ENCODE data around the gene ADAT3.

- TF ChIP-seq EZH2phosphoT487 (IDR thresholded peaks at IDR 0.05; ENCODE audit: borderline replicate concordance, low read length): no peak
- TF ChIP-seq, protein P1, sequence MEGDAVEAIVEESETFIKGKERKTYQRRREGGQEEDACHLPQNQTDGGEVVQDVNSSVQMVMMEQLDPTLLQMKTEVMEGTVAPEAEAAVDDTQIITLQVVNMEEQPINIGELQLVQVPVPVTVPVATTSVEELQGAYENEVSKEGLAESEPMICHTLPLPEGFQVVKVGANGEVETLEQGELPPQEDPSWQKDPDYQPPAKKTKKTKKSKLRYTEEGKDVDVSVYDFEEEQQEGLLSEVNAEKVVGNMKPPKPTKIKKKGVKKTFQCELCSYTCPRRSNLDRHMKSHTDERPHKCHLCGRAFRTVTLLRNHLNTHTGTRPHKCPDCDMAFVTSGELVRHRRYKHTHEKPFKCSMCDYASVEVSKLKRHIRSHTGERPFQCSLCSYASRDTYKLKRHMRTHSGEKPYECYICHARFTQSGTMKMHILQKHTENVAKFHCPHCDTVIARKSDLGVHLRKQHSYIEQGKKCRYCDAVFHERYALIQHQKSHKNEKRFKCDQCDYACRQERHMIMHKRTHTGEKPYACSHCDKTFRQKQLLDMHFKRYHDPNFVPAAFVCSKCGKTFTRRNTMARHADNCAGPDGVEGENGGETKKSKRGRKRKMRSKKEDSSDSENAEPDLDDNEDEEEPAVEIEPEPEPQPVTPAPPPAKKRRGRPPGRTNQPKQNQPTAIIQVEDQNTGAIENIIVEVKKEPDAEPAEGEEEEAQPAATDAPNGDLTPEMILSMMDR (IDR thresholded peaks at IDR 0.05; ENCODE audit: low read depth, low read length, poor library complexity, severe bottlenecking): no peak
These were observed at the start of gene ADAT3, which contains the start of gene SCAMP4 for GRCh38 chr19:1905110-1905862.
